ENCODE results near the gene ILDR1. TPM values are rescaled to one million over a fixed set of nuclear protein-coding genes. Genes with fewer than 3 reads are reported as not detected.

ILDR1 gene
- total and polyA plus RNA-seq, 2 of the 8 experiments (the other 6 are each of a cell fraction or from before 2014, with no cell fraction given) = 1.8 TPM

DNA sequence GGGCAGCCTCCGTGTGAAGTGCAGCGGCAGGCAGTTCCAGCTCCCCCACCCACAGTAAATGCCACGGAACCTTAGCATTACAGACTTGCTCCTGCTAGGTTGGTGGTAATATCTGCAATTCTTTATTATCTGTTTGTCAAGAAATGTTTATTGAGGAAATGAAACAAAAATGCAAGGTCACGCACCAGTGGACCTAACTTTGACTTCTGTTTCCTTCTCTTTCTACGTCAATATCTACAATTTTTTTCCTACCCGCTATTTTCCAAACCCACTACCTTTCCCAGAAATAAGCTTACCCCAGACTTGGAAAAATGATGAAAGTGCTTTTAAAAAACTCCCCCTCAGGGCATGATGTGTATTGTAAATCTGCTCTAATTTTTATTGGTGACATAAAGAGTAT lies 18.9 kb downstream of the ILDR1 start:
- no peak overlapping the region for H3K4me2 ChIP-seq (ENCODE audit: insufficient read depth in 1 of 2, low read depth in 2 of 2, low read length in 2 of 2)
- no peak overlapping the region for H2AFZ ChIP-seq (ENCODE audit: low read length)

More for the DNA sequence above, 18.9 kb downstream of the ILDR1 start:
- H2BK12ac ChIP-seq (ENCODE audit: low read depth, low read length) = no peak overlapping the region
- no peak overlapping the region for H2BK15ac ChIP-seq (ENCODE audit: low read length)
- FAIRE-seq (no peak), DNase-seq (ENCODE audit: low read depth in 1 of 2, low spot score in 2 of 2) (no peak)
- no peak overlapping the region for H3K4ac ChIP-seq (replicated peaks; ENCODE audit: insufficient read length, low read depth, low read length)
- no peak overlapping the region for H3K14ac ChIP-seq (ENCODE audit: insufficient read length)
- no peaks in the 10 kb centered on the region for H3K23me2 ChIP-seq (ENCODE audit: low read depth, low read length)
- no peaks in the 10 kb centered on the region for H3K79me2 ChIP-seq (ENCODE audit: control insufficient read depth in 1 of 2, insufficient read depth in 2 of 2, low read length in 2 of 2)
- H3K56ac ChIP-seq (replicated peaks; ENCODE audit: insufficient read length, low read depth, low read length) = no peak overlapping the region
- H4K20me1 ChIP-seq (replicated peaks in 1 of 2; ENCODE audit: control insufficient read depth in 1 of 2, insufficient read depth in 2 of 2, low read length in 2 of 2) = no peaks in the 10 kb centered on the region
- no peak overlapping the region for H4K8ac ChIP-seq (ENCODE audit: extremely low read depth, insufficient read depth, low read length)
- H3K27ac ChIP-seq (ENCODE audit: low read depth, low read length) = no peak overlapping the region
- no peaks in the 10 kb centered on the region for H3K9me3 ChIP-seq (ENCODE audit: insufficient read depth in 2 of 2, low read depth in 1 of 2, low read length in 1 of 2)
- H4K91ac ChIP-seq (replicated peaks; ENCODE audit: insufficient read length, low read length) = no peak overlapping the region
- H3K79me1 ChIP-seq (ENCODE audit: low read depth, low read length) = 0 out of 2 replicates have a peak, but pooled peaks cover 2% of the 10 kb centered on the region
- H3K4me1 ChIP-seq (replicated peaks in 1 of 4; ENCODE audit: control insufficient read depth in 3 of 4, insufficient read depth in 4 of 4, low read length in 3 of 4) = peaks cover 2 to 15% (median 6%) of the 10 kb centered on the region in 4 experiments; a peak in 5 of 7 replicates
- CTCF ChIA-PET (ENCODE audit: partially characterized antibody) = interaction anchor here (0.6 kb wide), 1 partner anchor 48 kb away, joined by 3 read pairs; no protein-coding TSS in a partner anchor
- H3K9ac ChIP-seq (replicated peaks in 1 of 4; ENCODE audit: extremely low read depth in 1 of 4, low read depth in 3 of 4, low read length in 3 of 4) = no peak overlapping the region
- no peak overlapping the region for H2BK120ac ChIP-seq (replicated peaks; ENCODE audit: low read depth, low read length)
- H2BK5ac ChIP-seq (ENCODE audit: low read depth, low read length) = no peak overlapping the region
- TF ChIP-seq KDM1A (IDR thresholded peaks at IDR 0.05; ENCODE audit: borderline replicate concordance, low read length) (no peak), BACH1 (IDR thresholded peaks at IDR 0.05; ENCODE audit: low read length) (no peak), GTF2F1 (IDR thresholded peaks at IDR 0.05; ENCODE audit: borderline replicate concordance, low read depth, low read length) (no peak), SIRT6 (IDR thresholded peaks at IDR 0.05; ENCODE audit: low read length) (no peak), BCL11A (IDR thresholded peaks at IDR 0.05; ENCODE audit: low read depth in 2 of 2, low read length in 2 of 2) (no peak), TAF7 (optimal IDR thresholded peaks at IDR 0.05; ENCODE audit: borderline replicate concordance, low read depth, low read length) (no peak), RAD21 (IDR thresholded peaks at IDR 0.05 in 1 of 2, conservative IDR thresholded peaks at IDR 0.05 in 1 of 2; ENCODE audit: low read depth in 2 of 2, low read length in 2 of 2) (no peak), SIN3A (conservative IDR thresholded peaks at IDR 0.05 in 1 of 2, IDR thresholded peaks at IDR 0.05 in 1 of 2; ENCODE audit: low read depth in 1 of 2, low read length in 2 of 2) (no peak)
- TF ChIP-seq, protein P1, sequence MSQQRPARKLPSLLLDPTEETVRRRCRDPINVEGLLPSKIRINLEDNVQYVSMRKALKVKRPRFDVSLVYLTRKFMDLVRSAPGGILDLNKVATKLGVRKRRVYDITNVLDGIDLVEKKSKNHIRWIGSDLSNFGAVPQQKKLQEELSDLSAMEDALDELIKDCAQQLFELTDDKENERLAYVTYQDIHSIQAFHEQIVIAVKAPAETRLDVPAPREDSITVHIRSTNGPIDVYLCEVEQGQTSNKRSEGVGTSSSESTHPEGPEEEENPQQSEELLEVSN (IDR thresholded peaks at IDR 0.05) = no peak
- H3K4me3 ChIP-seq (ENCODE audit: extremely low read depth in 1 of 4, insufficient read depth in 2 of 4, low read depth in 3 of 4, low read length in 4 of 4) = no peak overlapping the region
- no peak overlapping the region for H2AK5ac ChIP-seq (ENCODE audit: low read depth, low read length)
- H2BK20ac ChIP-seq (ENCODE audit: low read length) = no peak overlapping the region
- H3K27me3 ChIP-seq (replicated peaks in 1 of 4; ENCODE audit: control insufficient read depth in 3 of 4, extremely low read depth in 1 of 4, insufficient read depth in 3 of 4, low read length in 3 of 4) = no peaks in the 10 kb centered on the region
- WGBS, 2 experiments (ENCODE audit: extremely low coverage in 1 of 2, insufficient coverage in 1 of 2, insufficient read length in 1 of 2, insufficient replicate concordance in 2 of 2, low coverage in 1 of 2, low lambda C conversion rate in 2 of 2, missing lambda C conversion rate in 1 of 2) = 89 to 100% methylated on average over 2 to 6 of the region's 6 CpGs
- H4K5ac ChIP-seq (ENCODE audit: insufficient read length, low read depth, low read length) = no peak overlapping the region
- no peak overlapping the region for H3K18ac ChIP-seq (ENCODE audit: extremely low read depth, low read length)
- POLR2A ChIA-PET (ENCODE audit: partially characterized antibody) = no interaction called here
- no peak overlapping the region for H3K23ac ChIP-seq (ENCODE audit: insufficient read length)
- H3K36me3 ChIP-seq (ENCODE audit: control insufficient read depth in 2 of 4, insufficient read depth in 4 of 4, low read length in 3 of 4) = no peaks in the 10 kb centered on the region

Measured in H1 (cell line).